MM.1S (cell line): ENCODE measurements around the gene TCERG1L.

Source experiments
- EZH2phosphoT487 ChIP-seq: fragments of 300-600 bp; sonication (generic); IDR thresholded peaks from 2 replicates; pipeline ENCODE4 v1.6.1; 2018; ENCODE audit warnings: antibody characterized with exemption, low read length
- TF ChIP-seq, protein P1 (sequence below): fragments of 300-600 bp; sonication (generic); IDR thresholded peaks from 2 replicates; pipeline ENCODE4 v1.5.1; 2016; ENCODE audit warnings: antibody characterized with exemption, low read length, mixed read lengths

GRCh38 chr10:131199646-131200045, 111.9 kb downstream of the TCERG1L start:
- TF ChIP-seq, protein P1, sequence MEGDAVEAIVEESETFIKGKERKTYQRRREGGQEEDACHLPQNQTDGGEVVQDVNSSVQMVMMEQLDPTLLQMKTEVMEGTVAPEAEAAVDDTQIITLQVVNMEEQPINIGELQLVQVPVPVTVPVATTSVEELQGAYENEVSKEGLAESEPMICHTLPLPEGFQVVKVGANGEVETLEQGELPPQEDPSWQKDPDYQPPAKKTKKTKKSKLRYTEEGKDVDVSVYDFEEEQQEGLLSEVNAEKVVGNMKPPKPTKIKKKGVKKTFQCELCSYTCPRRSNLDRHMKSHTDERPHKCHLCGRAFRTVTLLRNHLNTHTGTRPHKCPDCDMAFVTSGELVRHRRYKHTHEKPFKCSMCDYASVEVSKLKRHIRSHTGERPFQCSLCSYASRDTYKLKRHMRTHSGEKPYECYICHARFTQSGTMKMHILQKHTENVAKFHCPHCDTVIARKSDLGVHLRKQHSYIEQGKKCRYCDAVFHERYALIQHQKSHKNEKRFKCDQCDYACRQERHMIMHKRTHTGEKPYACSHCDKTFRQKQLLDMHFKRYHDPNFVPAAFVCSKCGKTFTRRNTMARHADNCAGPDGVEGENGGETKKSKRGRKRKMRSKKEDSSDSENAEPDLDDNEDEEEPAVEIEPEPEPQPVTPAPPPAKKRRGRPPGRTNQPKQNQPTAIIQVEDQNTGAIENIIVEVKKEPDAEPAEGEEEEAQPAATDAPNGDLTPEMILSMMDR: no peak
- no peak for TF ChIP-seq EZH2phosphoT487
